Liver (tissue), 3 donors: ENCODE measurements around the gene ATP8B3.

Experiments used
- EGR1 ChIP-seq, 2 donors: IDR thresholded peaks; 2 replicates each; pipeline ENCODE4 v1.6.1; 2016 to 2018; ENCODE audit warnings: antibody characterized with exemption in 2 of 2, low read depth in 2 of 2
- JUND ChIP-seq, 2 donors: IDR thresholded peaks; 2 replicates each; pipeline ENCODE4 v1.6.1; 2016; ENCODE audit warnings: antibody characterized with exemption in 2 of 2
- RAD21 ChIP-seq, 2 donors: IDR thresholded peaks; 2 replicates each; pipeline ENCODE4 v1.6.1; 2016; ENCODE audit warnings: antibody characterized with exemption in 2 of 2, mild to moderate bottlenecking in 2 of 2
- RXRA ChIP-seq, 2 donors: IDR thresholded peaks; 2 replicates each; pipeline ENCODE4 v1.6.1; 2017 to 2018; ENCODE audit warnings: antibody characterized with exemption in 2 of 2, mild to moderate bottlenecking in 1 of 2
- TAF1 ChIP-seq: conservative IDR thresholded peaks from 2 replicates; pipeline ENCODE4 v1.6.1; 2016; ENCODE audit warnings: antibody characterized with exemption, mild to moderate bottlenecking
- TF ChIP-seq, protein P1 (sequence below): IDR thresholded peaks from 2 replicates; pipeline ENCODE4 v1.6.1; 2016; ENCODE audit warnings: antibody characterized with exemption
- TF ChIP-seq, protein P2 (sequence below): fragments of 150-350 bp; IDR thresholded peaks from 2 replicates; pipeline ENCODE4 v1.5.1; 2017; ENCODE audit warnings: improper control_type of control experiment, low read depth, low read length; ENCODE audit not compliant: missing input control
- donor health status: healthy.
- donor health status: healthy.

DNA sequence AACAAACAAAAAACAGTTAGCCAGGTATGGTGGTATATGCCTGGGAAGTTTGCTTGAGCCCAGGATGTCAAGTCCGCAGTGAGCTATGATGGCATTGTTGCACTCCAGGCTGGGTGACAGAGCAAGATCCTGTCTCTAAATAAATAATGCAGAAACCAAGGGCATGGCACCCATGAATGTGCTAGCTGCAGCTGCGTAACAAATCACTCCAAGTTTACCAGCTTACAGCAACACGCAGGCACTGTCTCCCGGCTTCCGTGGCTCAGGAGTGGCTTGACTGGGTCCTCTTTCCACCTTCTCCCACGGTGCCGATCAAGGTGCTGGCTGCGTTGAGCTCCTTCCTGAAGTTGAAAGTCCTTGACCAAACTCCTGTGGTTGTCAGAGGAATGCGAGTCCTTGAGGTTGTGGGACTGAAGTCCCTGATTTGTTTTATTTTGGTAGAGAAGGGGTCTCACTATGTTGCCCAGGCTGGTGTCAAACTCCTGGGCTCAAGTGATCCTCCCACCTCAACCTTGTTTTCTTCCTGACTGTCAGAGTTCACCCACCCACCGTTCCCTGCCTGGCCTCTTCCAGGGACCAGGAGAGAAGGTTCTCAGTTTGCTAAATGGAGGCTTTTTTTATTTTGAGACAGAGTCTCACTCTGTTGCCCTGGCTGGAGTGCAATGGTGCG lies 72.0 kb downstream of the ATP8B3 start:
- TF ChIP-seq, protein P1, sequence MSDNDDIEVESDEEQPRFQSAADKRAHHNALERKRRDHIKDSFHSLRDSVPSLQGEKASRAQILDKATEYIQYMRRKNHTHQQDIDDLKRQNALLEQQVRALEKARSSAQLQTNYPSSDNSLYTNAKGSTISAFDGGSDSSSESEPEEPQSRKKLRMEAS: no peak
- TF ChIP-seq, protein P2, sequence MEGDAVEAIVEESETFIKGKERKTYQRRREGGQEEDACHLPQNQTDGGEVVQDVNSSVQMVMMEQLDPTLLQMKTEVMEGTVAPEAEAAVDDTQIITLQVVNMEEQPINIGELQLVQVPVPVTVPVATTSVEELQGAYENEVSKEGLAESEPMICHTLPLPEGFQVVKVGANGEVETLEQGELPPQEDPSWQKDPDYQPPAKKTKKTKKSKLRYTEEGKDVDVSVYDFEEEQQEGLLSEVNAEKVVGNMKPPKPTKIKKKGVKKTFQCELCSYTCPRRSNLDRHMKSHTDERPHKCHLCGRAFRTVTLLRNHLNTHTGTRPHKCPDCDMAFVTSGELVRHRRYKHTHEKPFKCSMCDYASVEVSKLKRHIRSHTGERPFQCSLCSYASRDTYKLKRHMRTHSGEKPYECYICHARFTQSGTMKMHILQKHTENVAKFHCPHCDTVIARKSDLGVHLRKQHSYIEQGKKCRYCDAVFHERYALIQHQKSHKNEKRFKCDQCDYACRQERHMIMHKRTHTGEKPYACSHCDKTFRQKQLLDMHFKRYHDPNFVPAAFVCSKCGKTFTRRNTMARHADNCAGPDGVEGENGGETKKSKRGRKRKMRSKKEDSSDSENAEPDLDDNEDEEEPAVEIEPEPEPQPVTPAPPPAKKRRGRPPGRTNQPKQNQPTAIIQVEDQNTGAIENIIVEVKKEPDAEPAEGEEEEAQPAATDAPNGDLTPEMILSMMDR: no peak
- TF ChIP-seq JUND (IDR thresholded peaks at IDR 0.05) (no peak), RAD21 (IDR thresholded peaks at IDR 0.05) (no peak), RXRA (IDR thresholded peaks at IDR 0.05) (no peak), TAF1 (no peak), EGR1 (IDR thresholded peaks at IDR 0.05; ENCODE audit: low read depth in 2 of 2) (no peak)
